Loucy (cell line): ENCODE data around the gene SFTPB.

ENCODE experiments used
- CTCF ChIP-seq: fragments of 200-600 bp; sonication (generic); conservative IDR thresholded peaks from 2 replicates; pipeline ENCODE4 v1.5.1; 2014; ENCODE audit warnings: mild to moderate bottlenecking, antibody characterized with exemption, low read length
- EZH2phosphoT487 ChIP-seq: fragments of 200-600 bp; IDR thresholded peaks from 2 replicates; pipeline ENCODE4 v1.6.1; 2018; ENCODE audit warnings: antibody characterized with exemption, mild to moderate bottlenecking, moderate library complexity, borderline replicate concordance

- TF ChIP-seq CTCF (no peak), EZH2phosphoT487 (no peak)
Observed at GRCh38 chr2:85698184-85698879, 30.3 kb upstream of the SFTPB start.
